Measurements from ENCODE around the gene CAV3.
A peak's percentile ranks its signal among the peaks of the same experiment; 100 is the strongest.

The CAV3 gene

GRCh38 chr3:8736436-8736835 is 2.8 kb downstream of the CAV3 start:
- no peak for DNase-seq (ENCODE audit: low spot score)

- no peak for DNase-seq (ENCODE audit: low spot score)
These were observed 3.7 kb downstream of the CAV3 start for GRCh38 chr3:8737301-8737700.

GRCh38 chr3:8737823-8738222 is 4.2 kb downstream of the CAV3 start:
- DNase-seq (ENCODE audit: low spot score): no peak

- DNase-seq (ENCODE audit: low spot score): no peak
These were observed 5.0 kb downstream of the CAV3 start for GRCh38 chr3:8738639-8739038.

GRCh38 chr3:8739757-8740504 is 6.3 kb downstream of the CAV3 start:
- peak; percentile 44 for DNase-seq (ENCODE audit: low spot score)

- peak; percentile 82 for DNase-seq (ENCODE audit: low spot score)
These were observed 8.1 kb downstream of the CAV3 start for GRCh38 chr3:8741581-8742261.

- no peak for DNase-seq (ENCODE audit: low spot score)
These were observed 9.5 kb downstream of the CAV3 start for GRCh38 chr3:8743021-8743601.

- DNase-seq (ENCODE audit: low spot score): no peak
These were observed 10.3 kb downstream of the CAV3 start for GRCh38 chr3:8743911-8744310.

GRCh38 chr3:8745619-8746370 is 12.2 kb downstream of the CAV3 start:
- DNase-seq (ENCODE audit: low spot score): no peak

- no peak for DNase-seq (ENCODE audit: low spot score)
These were observed 13.3 kb downstream of the CAV3 start for GRCh38 chr3:8746780-8747345.

- DNase-seq (ENCODE audit: low spot score): no peak
These were observed 15.7 kb downstream of the CAV3 start for GRCh38 chr3:8749316-8749715.

- no peak for DNase-seq (ENCODE audit: low spot score)
These were observed 19.2 kb downstream of the CAV3 start for GRCh38 chr3:8752832-8753231.

GRCh38 chr3:8755097-8755496 is 21.5 kb downstream of the CAV3 start:
- DNase-seq (ENCODE audit: low spot score): no peak

- DNase-seq (ENCODE audit: low spot score): no peak
These were observed 22.1 kb downstream of the CAV3 start for GRCh38 chr3:8755564-8756237.

- DNase-seq (ENCODE audit: low spot score): no peak
These were observed 23.1 kb downstream of the CAV3 start for GRCh38 chr3:8756671-8757070.

GRCh38 chr3:8757551-8758518 is 24.2 kb downstream of the CAV3 start:
- no peak for DNase-seq (ENCODE audit: low spot score)

- DNase-seq (ENCODE audit: low spot score): no peak
These were observed 25.6 kb downstream of the CAV3 start for GRCh38 chr3:8759038-8759707.

- DNase-seq (ENCODE audit: low spot score): no peak
These were observed 26.5 kb downstream of the CAV3 start for GRCh38 chr3:8760091-8760490.

GRCh38 chr3:8760506-8760905 is 26.9 kb downstream of the CAV3 start:
- no peak for DNase-seq (ENCODE audit: low spot score)

- DNase-seq (ENCODE audit: low spot score): no peak
These were observed 28.3 kb downstream of the CAV3 start for GRCh38 chr3:8761866-8762265.
